DOHH2 (cell line): Measurements from ENCODE around the gene MYCBPAP.

Experiments used
- EZH2phosphoT487 ChIP-seq: fragments of 200-600 bp; sonication (generic); IDR thresholded peaks from 2 replicates; pipeline ENCODE4 v1.6.1; 2017; ENCODE audit warnings: borderline replicate concordance, mild to moderate bottlenecking, antibody characterized with exemption, low read length, moderate library complexity, mixed read lengths
- TF ChIP-seq, protein P1 (sequence below): fragments of 200-600 bp; sonication (generic); IDR thresholded peaks from one replicate; pipeline ENCODE4 v1.5.1; 2014; ENCODE audit warnings: antibody characterized with exemption, mild to moderate bottlenecking, low read depth, low read length; ENCODE audit not compliant: poor library complexity, severe bottlenecking

DNA sequence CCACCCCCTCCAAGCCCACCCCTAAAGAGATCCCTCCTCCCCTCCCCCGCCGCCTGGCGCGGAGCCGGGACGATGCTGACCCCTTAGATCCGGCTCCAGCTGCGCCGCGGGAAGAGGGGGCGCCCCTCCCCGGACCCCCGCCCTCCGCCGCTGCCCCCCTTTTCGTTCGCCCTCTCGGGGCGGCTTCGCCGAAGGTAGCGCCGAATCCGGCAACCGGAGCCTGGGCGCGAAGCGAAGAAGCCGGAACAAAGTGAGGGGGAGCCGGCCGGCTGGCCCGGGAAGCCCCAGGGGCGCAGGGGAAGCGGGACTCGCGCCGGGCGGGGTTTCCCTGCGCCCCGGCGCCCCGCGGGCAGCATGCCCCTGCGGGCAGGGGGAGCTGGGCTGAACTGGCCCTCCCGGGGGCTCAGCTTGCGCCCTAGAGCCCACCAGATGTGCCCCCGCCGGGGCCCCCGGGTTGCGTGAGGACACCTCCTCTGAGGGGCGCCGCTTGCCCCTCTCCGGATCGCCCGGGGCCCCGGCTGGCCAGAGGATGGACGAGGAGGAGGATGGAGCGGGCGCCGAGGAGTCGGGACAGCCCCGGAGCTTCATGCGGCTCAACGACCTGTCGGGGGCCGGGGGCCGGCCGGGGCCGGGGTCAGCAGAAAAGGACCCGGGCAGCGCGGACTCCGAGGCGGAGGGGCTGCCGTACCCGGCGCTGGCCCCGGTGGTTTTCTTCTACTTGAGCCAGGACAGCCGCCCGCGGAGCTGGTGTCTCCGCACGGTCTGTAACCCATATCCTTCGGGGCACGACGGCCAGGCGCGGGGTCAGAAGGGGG lies 52.9 kb downstream of the MYCBPAP start:
- TF ChIP-seq, protein P1, sequence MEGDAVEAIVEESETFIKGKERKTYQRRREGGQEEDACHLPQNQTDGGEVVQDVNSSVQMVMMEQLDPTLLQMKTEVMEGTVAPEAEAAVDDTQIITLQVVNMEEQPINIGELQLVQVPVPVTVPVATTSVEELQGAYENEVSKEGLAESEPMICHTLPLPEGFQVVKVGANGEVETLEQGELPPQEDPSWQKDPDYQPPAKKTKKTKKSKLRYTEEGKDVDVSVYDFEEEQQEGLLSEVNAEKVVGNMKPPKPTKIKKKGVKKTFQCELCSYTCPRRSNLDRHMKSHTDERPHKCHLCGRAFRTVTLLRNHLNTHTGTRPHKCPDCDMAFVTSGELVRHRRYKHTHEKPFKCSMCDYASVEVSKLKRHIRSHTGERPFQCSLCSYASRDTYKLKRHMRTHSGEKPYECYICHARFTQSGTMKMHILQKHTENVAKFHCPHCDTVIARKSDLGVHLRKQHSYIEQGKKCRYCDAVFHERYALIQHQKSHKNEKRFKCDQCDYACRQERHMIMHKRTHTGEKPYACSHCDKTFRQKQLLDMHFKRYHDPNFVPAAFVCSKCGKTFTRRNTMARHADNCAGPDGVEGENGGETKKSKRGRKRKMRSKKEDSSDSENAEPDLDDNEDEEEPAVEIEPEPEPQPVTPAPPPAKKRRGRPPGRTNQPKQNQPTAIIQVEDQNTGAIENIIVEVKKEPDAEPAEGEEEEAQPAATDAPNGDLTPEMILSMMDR, result no peak
- TF ChIP-seq EZH2phosphoT487, result peak; percentile 92
